Adrenal gland (tissue), 5 donors: ENCODE measurements around the gene ZNF740.

Source experiments
- CTCF ChIP-seq, 6 experiments: fragments of 450-650 bp in 4 of 6; fragments of 200-600 bp in 2 of 6; sonication (generic) in 1 of 6; IDR thresholded peaks; 1 replicate in 5 of 6; 2 replicates in 1 of 6; pipeline versions ENCODE4 v1.5.1 to v1.8.0; 2016 to 2021; ENCODE audit warnings: antibody characterized with exemption in 6 of 6, mild to moderate bottlenecking in 2 of 6, moderate library complexity in 1 of 6
- POLR2A ChIP-seq, 2 donors: fragments of 450-650 bp; IDR thresholded peaks; one replicate each; pipeline ENCODE4 v1.6.1; 2017; ENCODE audit warnings: antibody characterized with exemption in 2 of 2, mild to moderate bottlenecking in 2 of 2, moderate library complexity in 1 of 2
- donor health status: DM: no; HTN: no; CAD: no.

- TF ChIP-seq CTCF (IDR thresholded peaks at IDR 0.05) (no peak), POLR2A (IDR thresholded peaks at IDR 0.05) (no peak)
Observed at GRCh38 chr12:53207042-53207441, 26.5 kb downstream of the ZNF740 start, which contains the start of gene ITGB7.
